ENCODE results near the gene USP20.

DNA sequence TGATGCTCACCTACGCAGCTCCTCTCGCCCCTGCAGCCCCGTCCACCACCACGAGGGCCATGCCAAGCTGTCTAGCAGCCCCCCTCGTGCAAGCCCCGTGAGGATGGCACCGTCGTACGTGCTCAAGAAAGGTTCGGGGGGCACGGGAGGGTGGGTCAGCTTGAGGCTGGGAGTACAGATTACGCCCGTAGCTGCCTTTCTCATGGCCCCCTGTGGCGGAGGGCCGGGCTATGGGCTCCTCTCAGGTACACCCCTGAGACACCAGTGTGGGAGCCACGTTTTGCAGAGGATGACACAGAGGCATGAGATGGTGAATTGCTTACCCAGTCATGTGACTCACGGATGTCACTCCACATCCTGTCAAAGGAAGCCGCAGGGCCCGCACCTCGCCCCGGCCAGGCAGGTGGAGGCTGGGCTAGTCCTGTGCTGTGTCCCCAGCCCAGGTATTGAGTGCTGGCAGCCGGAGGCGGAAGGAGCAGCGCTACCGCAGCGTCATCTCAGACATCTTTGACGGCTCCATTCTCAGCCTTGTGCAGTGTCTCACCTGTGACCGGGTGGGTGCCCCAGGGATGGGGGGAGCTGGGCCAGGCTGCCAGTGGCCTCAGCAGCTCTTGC is 33.7 kb downstream of the USP20 start:
- TF ChIP-seq POLR2A (IDR thresholded peaks at IDR 0.05; ENCODE audit: low read length) (no peak), GATA1 (IDR thresholded peaks at IDR 0.05; ENCODE audit: low read depth, low read length) (no peak)

Measured in erythroblast (primary cell).